Panc1 (cell line): Measurements from ENCODE around the gene HMGA1. TPM values are rescaled to one million over a fixed set of nuclear protein-coding genes. Genes with fewer than 3 reads are reported as not detected.
"Not testable (repeated sequence)": the region's sequence is repeated elsewhere in the genome, so short reads cannot be mapped to it uniquely, and the experiment has no call there.

Source experiments
- ATAC-seq: fragments of 200-7000 bp; cut with Tn5 transposase; 2 replicates; pipeline ENCODE4 v1.9.1; 2020; ENCODE audit warnings: mild to moderate bottlenecking, moderate library complexity
- BruUV-seq: library from RNA; stranded (reverse); fragments of 400-500 nt; replicated peaks from 2 replicates; lab custom pipeline; 2021; lab: Mats Ljungman, UMichigan
- CTCF ChIA-PET: fragments of 300-600 bp; sonication (Branson Sonifier 250); formaldehyde crosslinking; loops from one replicate; lab custom pipeline; 2022; ENCODE audit warnings: antibody characterized with exemption; lab: Charles Lee
- POLR2A ChIA-PET: fragments of 300-600 bp; sonication (Branson Sonifier 250); formaldehyde crosslinking; loops from one replicate; lab custom pipeline; 2022; ENCODE audit warnings: antibody characterized with exemption; lab: Charles Lee
- DNase-seq: peaks from one replicate; pipeline ENCODE4 v3.0.0-alpha.2; 2010; ENCODE audit warnings: low read depth, low spot score
- H3K27ac ChIP-seq: 2 replicates; pipeline ENCODE4 v1.5.1; 2011; ENCODE audit warnings: mild to moderate bottlenecking, low read length, inconsistent platforms
- H3K27me3 ChIP-seq: fragments of 200-500 bp; sonication (Bioruptor generic); 2 replicates; pipeline ENCODE4 v1.6.0; 2014; ENCODE audit warnings: low read length, inconsistent platforms; ENCODE audit not compliant: control insufficient read depth, insufficient read depth
- H3K36me3 ChIP-seq: fragments of 200-500 bp; sonication (Bioruptor generic); 2 replicates; pipeline ENCODE4 v1.5.1; 2014; ENCODE audit warnings: inconsistent platforms, mild to moderate bottlenecking, low read length, moderate library complexity; ENCODE audit not compliant: control insufficient read depth, insufficient read depth
- H3K4me1 ChIP-seq: 2 replicates; pipeline ENCODE4 v1.5.1; 2011; ENCODE audit warnings: inconsistent platforms, mild to moderate bottlenecking, low read length, moderate library complexity; ENCODE audit not compliant: control insufficient read depth, insufficient read depth
- H3K4me3 ChIP-seq, 2 experiments: 2 replicates each; pipeline ENCODE4 v1.5.1; 2011 to 2012; ENCODE audit warnings: low read depth in 2 of 2, low read length in 2 of 2, mild to moderate bottlenecking in 2 of 2, inconsistent platforms in 1 of 2, moderate library complexity in 1 of 2
- H3K9me3 ChIP-seq: fragments of 200-500 bp; sonication (Bioruptor generic); 2 replicates; pipeline ENCODE4 v1.5.1; 2014; ENCODE audit warnings: low read depth, mild to moderate bottlenecking, inconsistent platforms, low read length, moderate library complexity; ENCODE audit not compliant: control insufficient read depth, insufficient read depth
- POLR2AphosphoS5 ChIP-seq: IDR thresholded peaks from 2 replicates; pipeline ENCODE4 v1.6.1; 2012; ENCODE audit warnings: mild to moderate bottlenecking, low read depth, low read length, moderate library complexity
- SIN3A ChIP-seq: IDR thresholded peaks from 2 replicates; pipeline ENCODE4 v1.6.1; 2012; ENCODE audit warnings: low read depth, mild to moderate bottlenecking, low read length, moderate library complexity, borderline replicate concordance; ENCODE audit not compliant: insufficient read depth
- TCF7L2 ChIP-seq: IDR thresholded peaks from 2 replicates; pipeline ENCODE4 v1.6.1; 2011; ENCODE audit warnings: mild to moderate bottlenecking, low read depth, low read length, inconsistent platforms
- in situ Hi-C: cut with HindIII; loops from 2 replicates; pipeline ENCODE4 v1.10.0; 2016; ENCODE audit warnings: low sequenced_read_pairs, low pct_unique_long_range_greater_than_20kb
- intact Hi-C: fragments of 100-400 bp; cut with micrococcal nuclease; formaldehyde crosslinking; loops from one replicate; pipeline ENCODE4 v1.10.0; 2022; ENCODE audit not compliant: unreplicated experiment
- total RNA-seq: library from RNA; stranded (reverse); gene quantifications from one replicate; pipeline ENCODE4 v1.2.1, GENCODE V29; 2021; ENCODE audit not compliant: unreplicated experiment
- TF ChIP-seq, protein P1 (sequence below): fragments of 450-650 bp; IDR thresholded peaks from 2 replicates; pipeline ENCODE4 v1.5.1; 2017; ENCODE audit warnings: mild to moderate bottlenecking
- TF ChIP-seq, protein P2 (sequence below), 2 experiments: IDR thresholded peaks; 2 replicates each; pipeline ENCODE4 v1.6.1; 2011 to 2012; ENCODE audit warnings: low read depth in 2 of 2, control low read depth in 1 of 2, low read length in 1 of 2, mild to moderate bottlenecking in 1 of 2, moderate library complexity in 1 of 2; ENCODE audit not compliant: insufficient read depth in 1 of 2

Gene HMGA1
- total RNA-seq, 1 experiment from 2014 or later, result 444 TPM

DNA sequence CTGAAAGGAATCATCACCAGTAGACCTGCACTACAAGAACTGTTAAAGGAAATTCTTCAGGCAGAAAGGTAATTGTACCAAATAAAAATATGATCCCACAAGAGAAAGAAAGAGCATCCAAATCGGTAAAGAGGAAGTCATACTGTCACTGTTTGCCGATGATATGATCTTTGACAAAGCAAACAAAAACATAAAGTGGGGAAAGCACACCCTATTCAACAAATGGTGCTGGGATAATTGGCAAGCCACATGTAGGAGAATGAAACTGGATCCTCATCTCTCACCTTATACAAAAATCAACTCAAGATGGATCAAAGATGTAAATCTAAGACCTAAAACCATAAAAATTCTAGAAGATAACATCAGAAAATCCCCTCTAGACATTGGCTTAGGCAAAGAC is 15.7 kb downstream of the HMGA1 start:
- ATAC-seq, intact Hi-C loops, H3K27me3 ChIP-seq, H3K36me3 ChIP-seq, H3K9me3 ChIP-seq, DNase-seq, H3K27ac ChIP-seq, BruUV-seq, H3K4me3 ChIP-seq, in situ Hi-C loops, CTCF ChIA-PET, POLR2A ChIA-PET: not testable (repeated sequence)
- H3K4me1 ChIP-seq, result peaks cover 15% of the 10 kb centered on the region

DNA sequence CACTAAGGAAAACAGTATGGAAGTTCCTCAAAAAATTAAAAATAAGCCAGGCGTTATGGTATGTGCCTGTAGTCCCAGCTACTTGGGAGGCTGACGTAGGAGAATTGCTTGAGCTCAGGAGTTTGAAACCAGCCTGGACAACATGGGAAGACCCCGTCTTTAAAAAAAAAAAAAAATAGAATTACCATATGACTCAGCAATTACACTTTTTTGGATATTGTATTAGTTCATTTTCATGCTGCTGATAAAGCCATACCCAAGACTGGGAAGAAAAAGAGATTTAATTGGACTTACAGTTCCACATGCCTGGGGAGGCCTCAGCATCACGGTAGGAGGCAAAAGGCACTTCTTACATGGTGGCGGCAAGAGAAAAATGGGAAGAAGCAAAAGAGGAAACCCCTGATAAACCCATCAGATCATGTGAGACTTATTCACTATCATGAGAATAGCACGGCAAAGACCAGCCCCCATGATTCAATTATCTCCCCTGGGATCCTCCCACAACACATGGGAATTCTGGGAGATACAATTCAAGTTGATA is 22.9 kb downstream of the HMGA1 start:
- Histone ChIP-seq H3K36me3 (no peaks in the 10 kb centered on the region), H3K27me3 (no peaks in the 10 kb centered on the region), H3K4me1 (no peaks in the 10 kb centered on the region), H3K27ac (no peak overlapping the region), H3K4me3 (no peak overlapping the region), H3K9me3 (no peaks in the 10 kb centered on the region)
- ATAC-seq (no peak), DNase-seq (no peak)
- CTCF ChIA-PET, result no interaction called here
- BruUV-seq, result no TSS peak
- TF ChIP-seq POLR2AphosphoS5, result no peak
- POLR2A ChIA-PET, result no interaction called here
- intact Hi-C loops (no loop called here), in situ Hi-C loops (no loop called here)

DNA sequence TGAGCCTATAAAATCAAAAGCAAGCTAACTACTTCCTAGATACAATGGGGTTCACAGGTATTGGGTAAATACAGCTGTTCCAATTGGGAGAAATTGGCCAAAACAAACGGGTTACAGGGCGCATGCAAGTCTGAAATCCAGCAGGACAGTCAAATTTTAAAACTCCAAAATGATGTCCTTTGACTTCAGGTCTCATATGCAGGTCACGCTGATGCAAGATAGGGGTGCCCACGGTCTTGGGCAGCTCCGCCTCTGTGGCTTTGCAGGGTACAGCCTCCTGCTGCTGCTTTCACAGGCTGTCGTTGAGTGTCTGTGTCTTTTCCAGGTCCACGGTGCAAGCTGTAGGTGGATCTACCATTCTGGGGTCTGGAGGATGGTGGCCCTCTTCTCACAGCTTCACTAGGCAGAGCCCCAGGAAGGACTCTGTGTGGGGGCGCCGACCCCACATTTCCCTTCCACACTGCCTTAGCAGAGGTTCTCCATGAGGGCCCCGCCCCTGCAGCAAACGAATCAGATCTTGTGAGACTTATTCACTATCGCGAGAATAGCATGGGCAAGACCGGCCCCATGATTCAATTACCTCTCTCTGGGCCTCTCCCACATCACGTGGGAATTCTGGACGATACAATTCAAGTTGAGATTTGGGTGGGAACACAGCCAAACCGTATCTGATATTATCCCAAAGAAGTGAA is 24.0 kb downstream of the HMGA1 start:
- Histone ChIP-seq H3K27me3 (no peaks in the 10 kb centered on the region), H3K27ac (no peak overlapping the region), H3K9me3 (no peaks in the 10 kb centered on the region), H3K4me1 (no peaks in the 10 kb centered on the region), H3K4me3 (no peak overlapping the region), H3K36me3 (no peaks in the 10 kb centered on the region)
- ChIA-PET POLR2A (no interaction called here), CTCF (no interaction called here)
- intact Hi-C loops, result no loop called here
- DNase-seq, result no peak
- in situ Hi-C loops, result no loop called here
- no TSS peak for BruUV-seq
- no peak for ATAC-seq
- TF ChIP-seq, protein P1, sequence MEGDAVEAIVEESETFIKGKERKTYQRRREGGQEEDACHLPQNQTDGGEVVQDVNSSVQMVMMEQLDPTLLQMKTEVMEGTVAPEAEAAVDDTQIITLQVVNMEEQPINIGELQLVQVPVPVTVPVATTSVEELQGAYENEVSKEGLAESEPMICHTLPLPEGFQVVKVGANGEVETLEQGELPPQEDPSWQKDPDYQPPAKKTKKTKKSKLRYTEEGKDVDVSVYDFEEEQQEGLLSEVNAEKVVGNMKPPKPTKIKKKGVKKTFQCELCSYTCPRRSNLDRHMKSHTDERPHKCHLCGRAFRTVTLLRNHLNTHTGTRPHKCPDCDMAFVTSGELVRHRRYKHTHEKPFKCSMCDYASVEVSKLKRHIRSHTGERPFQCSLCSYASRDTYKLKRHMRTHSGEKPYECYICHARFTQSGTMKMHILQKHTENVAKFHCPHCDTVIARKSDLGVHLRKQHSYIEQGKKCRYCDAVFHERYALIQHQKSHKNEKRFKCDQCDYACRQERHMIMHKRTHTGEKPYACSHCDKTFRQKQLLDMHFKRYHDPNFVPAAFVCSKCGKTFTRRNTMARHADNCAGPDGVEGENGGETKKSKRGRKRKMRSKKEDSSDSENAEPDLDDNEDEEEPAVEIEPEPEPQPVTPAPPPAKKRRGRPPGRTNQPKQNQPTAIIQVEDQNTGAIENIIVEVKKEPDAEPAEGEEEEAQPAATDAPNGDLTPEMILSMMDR, result no peak
- no peak for TF ChIP-seq SIN3A
- no peak for TF ChIP-seq POLR2AphosphoS5
- TF ChIP-seq, protein P2, sequence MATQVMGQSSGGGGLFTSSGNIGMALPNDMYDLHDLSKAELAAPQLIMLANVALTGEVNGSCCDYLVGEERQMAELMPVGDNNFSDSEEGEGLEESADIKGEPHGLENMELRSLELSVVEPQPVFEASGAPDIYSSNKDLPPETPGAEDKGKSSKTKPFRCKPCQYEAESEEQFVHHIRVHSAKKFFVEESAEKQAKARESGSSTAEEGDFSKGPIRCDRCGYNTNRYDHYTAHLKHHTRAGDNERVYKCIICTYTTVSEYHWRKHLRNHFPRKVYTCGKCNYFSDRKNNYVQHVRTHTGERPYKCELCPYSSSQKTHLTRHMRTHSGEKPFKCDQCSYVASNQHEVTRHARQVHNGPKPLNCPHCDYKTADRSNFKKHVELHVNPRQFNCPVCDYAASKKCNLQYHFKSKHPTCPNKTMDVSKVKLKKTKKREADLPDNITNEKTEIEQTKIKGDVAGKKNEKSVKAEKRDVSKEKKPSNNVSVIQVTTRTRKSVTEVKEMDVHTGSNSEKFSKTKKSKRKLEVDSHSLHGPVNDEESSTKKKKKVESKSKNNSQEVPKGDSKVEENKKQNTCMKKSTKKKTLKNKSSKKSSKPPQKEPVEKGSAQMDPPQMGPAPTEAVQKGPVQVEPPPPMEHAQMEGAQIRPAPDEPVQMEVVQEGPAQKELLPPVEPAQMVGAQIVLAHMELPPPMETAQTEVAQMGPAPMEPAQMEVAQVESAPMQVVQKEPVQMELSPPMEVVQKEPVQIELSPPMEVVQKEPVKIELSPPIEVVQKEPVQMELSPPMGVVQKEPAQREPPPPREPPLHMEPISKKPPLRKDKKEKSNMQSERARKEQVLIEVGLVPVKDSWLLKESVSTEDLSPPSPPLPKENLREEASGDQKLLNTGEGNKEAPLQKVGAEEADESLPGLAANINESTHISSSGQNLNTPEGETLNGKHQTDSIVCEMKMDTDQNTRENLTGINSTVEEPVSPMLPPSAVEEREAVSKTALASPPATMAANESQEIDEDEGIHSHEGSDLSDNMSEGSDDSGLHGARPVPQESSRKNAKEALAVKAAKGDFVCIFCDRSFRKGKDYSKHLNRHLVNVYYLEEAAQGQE (IDR thresholded peaks at IDR 0.05; ENCODE audit: insufficient read depth in 1 of 2, low read depth in 2 of 2, low read length in 1 of 2), result no peak
- no peak for TF ChIP-seq TCF7L2

DNA sequence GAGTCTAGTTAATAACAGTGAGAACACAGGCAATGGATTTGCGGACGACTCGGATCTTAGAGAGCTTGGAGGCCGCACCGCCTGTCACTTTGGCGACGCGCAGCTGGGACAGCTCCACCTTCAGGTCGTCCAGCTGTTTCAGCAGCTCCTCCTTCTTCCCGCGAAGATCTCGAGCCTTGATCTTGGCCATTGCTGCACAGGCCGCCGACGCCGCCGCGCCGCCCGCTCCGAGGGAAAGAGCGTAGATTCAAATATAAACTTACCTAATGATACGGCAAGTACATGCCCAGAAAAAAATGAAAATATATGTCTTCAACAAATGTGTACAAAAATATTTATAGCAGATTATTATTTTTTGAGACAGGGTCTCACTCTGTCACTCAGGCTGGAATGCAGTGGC is 26.8 kb downstream of the HMGA1 start:
- H3K27ac ChIP-seq, BruUV-seq, intact Hi-C loops, H3K27me3 ChIP-seq, DNase-seq, H3K9me3 ChIP-seq, H3K4me1 ChIP-seq, H3K4me3 ChIP-seq, in situ Hi-C loops, POLR2A ChIA-PET, H3K36me3 ChIP-seq, ATAC-seq: not testable (repeated sequence)
- CTCF ChIA-PET, result interaction anchor here (0.6 kb wide), 1 partner anchor 38 kb away, joined by 3 read pairs; no protein-coding TSS in a partner anchor
